H54 (cell line): ENCODE data around the gene PTGES.
"Not testable (repeated sequence)": the region's sequence is repeated elsewhere in the genome, so short reads cannot be mapped to it uniquely, and the experiment has no call there.

Experiments
- DNase-seq: peaks from one replicate; pipeline ENCODE4 v3.0.0; 2011; ENCODE audit warnings: low spot score, mixed read lengths; ENCODE audit not compliant: insufficient read length
- FAIRE-seq: peaks from 3 replicates; lab custom pipeline; 2011; peaks lifted over from hg19 to GRCh38; lab: Jason Lieb, UNC
- POLR2A ChIP-seq: IDR thresholded peaks from 2 replicates; pipeline ENCODE4 v1.6.1; 2011; ENCODE audit warnings: low read depth, mild to moderate bottlenecking, low read length

The PTGES gene

DNA sequence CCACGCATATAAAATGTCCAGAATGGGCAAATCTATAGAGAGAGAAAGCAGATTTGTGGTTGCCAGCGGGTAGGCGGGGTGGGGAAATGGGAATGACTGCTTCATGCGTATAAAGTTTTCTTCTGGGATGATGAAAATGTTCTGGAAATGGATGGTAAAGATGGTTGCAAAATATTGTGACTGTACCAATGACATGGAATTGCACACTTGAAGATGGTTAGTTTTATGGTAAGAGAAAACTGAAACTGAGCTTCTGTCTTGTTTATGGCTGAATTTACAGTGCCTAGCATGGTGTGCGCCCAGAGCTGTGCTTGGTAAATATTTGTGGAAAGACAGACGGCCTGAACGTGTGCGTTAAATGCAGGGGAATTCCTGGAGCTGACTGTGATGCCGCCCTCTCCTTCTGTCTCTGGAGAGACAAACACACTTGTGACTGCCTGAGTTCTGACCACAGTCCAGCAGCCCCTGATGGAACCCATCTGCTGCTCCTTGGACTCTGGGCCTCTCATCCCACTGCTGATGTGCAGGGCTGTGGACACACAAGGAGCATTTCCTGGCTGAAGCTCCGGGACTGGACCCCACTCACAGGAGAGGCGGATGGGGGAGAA is 8.6 kb upstream of the PTGES start:
- no peak for FAIRE-seq
- no peak for TF ChIP-seq POLR2A
- DNase-seq = no peak

DNA sequence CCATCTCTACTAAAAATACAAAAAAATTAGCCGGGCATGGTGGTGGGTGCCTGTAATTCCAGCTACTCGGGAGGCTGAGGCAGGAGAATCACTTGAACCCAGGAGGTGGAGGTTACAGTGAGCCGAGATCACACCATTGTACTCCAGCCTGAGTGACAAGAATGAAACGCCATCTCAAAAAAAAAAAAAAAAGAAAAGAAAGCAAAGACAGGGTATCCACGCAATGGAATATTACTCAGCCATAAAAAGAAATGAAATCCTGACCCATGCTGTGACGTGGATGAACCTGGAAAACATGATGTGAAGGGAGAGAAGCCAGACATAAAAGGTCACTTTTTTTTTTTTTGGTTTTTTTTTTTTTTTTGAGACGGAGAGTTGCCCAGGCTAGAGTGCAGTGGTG is 7.9 kb upstream of the PTGES start:
- FAIRE-seq, DNase-seq: not testable (repeated sequence)

GRCh38 chr9:129759804-129760502 is 7.1 kb upstream of the PTGES start:
- FAIRE-seq = no peak
- no peak for DNase-seq
- no peak for TF ChIP-seq POLR2A

DNA sequence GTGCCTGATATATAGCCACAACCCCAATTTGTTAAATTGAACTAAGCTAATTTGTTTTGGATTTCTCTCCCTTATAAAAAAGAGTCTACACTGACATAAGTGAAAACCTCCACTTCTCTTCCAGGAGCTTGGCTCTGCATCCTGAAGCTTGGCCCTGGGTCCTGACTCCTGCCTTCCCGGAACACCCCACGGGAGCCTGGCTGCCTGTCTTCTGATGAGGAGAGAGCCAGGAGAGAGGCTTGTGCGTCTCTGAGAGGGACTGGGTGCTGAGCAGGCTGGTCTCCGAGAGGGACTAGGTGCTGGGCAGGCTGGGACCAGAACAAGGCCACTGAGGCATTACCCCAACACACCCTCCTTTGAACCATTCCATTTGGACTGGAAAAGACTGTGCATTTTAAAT is 6.5 kb upstream of the PTGES start:
- no peak for FAIRE-seq
- no peak for DNase-seq
- TF ChIP-seq POLR2A = no peak

GRCh38 chr9:129757045-129757444 is 4.2 kb upstream of the PTGES start:
- FAIRE-seq (no peak), DNase-seq (no peak)
- no peak for TF ChIP-seq POLR2A

DNA sequence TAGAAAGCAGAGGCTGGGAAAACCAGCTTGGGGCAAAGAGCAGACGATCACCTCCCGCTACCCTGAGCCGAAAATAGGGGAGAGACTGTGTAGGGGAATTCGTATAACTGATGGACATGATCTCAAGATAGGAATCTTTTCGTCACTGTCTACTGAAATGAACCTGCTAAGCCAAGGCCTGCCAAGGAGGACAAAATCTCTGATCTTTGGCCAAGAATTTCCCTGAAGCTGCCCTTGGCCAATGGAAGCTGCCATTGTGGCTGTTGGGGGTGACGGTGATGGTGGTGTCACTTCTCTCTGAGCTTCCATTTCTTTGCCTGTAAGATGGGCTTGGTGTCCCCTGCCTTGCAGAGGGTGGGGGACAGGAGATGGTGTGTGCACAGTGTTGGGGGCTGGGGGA is 3.3 kb upstream of the PTGES start:
- FAIRE-seq = no peak
- no peak for TF ChIP-seq POLR2A
- no peak for DNase-seq

DNA sequence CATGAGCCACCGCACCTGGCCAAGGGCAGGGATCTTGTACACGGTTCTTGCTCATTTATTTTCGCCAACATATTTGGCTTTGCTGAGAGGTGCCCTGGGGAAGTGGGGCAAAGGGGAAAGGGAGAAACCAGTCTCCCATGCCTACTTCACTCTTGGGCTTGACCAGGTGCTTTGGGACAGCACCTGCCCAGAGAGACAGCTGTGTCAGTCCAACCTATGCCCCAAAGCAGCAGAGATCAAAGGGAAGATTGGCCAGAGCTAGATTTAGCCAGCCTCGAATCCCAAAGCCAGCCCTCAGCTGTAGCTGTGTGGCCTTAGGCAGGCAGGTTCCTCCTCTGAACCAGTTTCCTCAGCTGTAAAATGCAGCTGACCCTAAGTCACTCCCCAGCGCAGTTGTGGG is 2.3 kb upstream of the PTGES start:
- TF ChIP-seq POLR2A = no peak
- FAIRE-seq = no peak
- DNase-seq = no peak

GRCh38 chr9:129751841-129752801 is 721 bp downstream of the PTGES start:
- DNase-seq (no peak), FAIRE-seq (no peak)
- TF ChIP-seq POLR2A = no peak

DNA sequence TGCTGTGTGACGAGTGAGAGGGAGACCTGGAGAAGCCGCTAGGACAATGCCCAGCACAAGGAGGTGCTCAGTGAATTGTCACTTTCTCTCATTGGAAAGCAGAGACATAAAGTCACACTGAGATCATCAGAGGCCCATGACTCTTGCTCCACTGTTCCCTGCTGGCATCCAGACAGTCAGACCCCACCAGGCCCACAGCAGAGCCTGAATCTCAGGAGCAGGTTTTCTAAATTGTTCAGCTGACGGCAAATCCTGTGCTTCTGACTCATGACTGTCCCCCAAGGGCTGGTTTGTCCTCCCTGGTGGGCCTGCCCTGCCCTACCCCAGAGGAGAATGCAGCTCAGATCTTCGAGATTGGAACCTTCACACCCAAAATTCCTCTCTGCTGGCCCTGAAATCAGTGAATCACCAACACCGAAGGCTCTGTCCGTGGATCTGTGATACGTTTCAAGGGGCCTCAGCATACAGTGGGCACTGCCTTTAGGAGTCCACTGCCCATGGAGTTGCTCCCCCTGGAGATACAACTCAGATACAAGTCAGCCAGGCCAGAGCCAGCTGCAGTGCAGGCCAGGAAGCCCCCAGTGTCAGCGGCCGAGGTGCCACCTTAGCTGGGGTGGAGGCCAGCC is 2.7 kb downstream of the PTGES start:
- TF ChIP-seq POLR2A = no peak
- no peak for DNase-seq
- FAIRE-seq = no peak

GRCh38 chr9:129749575-129749974 is 3.3 kb downstream of the PTGES start:
- FAIRE-seq (no peak), DNase-seq (no peak)

GRCh38 chr9:129749052-129749451 is 3.8 kb downstream of the PTGES start:
- FAIRE-seq, DNase-seq: not testable (repeated sequence)

More at GRCh38 chr9:129749575-129749974, 3.3 kb downstream of the PTGES start:
- no peak for TF ChIP-seq POLR2A

DNA sequence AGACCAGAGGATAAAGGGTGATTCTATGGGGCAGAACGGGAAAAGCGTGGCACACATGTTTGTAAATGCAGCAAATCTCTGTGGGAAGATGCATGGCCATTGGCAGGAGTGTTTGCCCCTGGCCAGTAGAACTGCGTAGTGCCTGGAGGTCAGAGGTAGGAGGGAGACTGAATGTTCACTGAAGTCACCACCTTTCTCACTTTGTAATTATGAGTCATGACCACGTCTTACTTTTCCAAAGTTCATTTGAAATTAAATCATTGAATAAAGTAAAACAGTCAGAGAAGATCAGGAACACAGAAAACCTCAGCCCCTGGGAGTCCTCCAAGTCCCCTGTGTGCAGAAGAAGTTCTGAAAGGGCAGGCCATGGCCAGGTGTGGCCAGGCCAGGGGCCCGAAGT is 4.6 kb downstream of the PTGES start:
- FAIRE-seq (no peak), DNase-seq (no peak)
- no peak for TF ChIP-seq POLR2A

GRCh38 chr9:129746092-129746777 is 6.6 kb downstream of the PTGES start:
- no peak for FAIRE-seq
- TF ChIP-seq POLR2A = no peak
- DNase-seq = no peak

DNA sequence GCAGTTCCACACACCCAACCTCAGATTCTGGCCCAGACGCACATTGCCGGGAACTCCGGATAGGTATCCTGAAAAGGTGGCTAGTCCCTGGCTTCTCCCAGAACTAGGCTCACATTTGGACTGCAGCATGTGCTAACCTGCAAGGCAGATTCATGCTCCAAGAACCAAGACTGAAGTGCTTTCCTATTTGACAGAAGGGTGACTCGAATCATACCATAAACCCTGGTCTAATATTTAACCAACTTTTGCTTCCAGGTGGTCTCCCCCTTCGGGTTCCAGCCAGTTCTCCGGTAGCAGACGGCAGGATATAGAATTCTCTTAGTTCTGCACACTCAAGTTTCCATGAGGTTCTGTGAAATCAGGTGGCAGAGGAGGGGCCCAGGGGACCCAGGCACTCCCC is 7.6 kb downstream of the PTGES start:
- no peak for TF ChIP-seq POLR2A
- FAIRE-seq (no peak), DNase-seq (no peak)
